HuH-7.5 (cell line): ENCODE data around the gene COA5.

ENCODE experiments used
- DNase-seq: peaks from one replicate; pipeline ENCODE4 v3.0.0; 2011; ENCODE audit warnings: low spot score

COA5 gene, protein sequence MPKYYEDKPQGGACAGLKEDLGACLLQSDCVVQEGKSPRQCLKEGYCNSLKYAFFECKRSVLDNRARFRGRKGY

GRCh38 chr2:98608116-98608961 is at the start of gene COA5, which contains the start of gene UNC50:
Gene COA5, minus strand, starts transcription at chr2:98608512. Its CDS starts 107 bp downstream, at chr2:98608405.
Gene UNC50, plus strand, starts transcription at chr2:98608589. Its CDS starts 1,171 bp downstream, at chr2:98609760.
- DNase-seq, result peak; percentile 95

DNA sequence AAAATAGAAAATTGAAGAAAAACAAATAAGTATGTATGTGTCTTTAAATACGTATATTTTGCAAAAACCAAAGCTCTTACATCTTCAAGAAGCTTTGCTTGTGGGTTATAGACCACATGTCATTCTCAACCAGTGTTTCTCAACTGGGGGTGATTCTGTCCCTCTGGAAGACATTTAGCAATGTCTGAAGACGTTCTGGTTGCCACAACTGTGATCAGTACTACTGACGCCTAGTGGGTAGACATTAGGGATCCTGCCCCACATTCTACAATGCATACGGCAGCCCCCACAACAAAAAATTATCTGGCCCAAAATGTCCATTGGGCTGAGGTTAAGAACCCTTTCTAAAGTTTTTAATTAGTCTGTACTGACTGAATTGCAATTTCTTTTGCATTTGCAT is 48.5 kb upstream of the COA5 start:
- DNase-seq, result no peak

- no peak for DNase-seq
Measured at GRCh38 chr2:98654699-98655495, 46.6 kb upstream of the COA5 start.

DNA sequence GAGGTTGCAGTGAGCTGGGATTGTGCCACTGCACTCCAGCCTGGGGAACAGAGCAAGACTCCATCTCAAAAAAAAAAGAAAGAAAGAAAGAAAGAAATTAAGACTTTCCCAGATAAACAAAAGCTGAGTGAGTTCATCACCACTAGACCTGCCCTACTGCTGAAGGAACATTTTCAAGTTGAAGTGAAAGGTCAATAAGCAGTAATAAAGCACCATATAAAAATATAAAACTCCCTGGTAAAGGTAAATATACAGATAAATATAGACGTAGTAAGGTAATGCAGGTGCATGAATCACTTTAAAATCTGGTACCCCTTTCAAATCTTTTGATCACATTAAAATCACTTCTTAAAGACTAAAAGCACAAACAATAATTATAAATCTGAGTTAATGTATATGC is 42.7 kb upstream of the COA5 start:
- no peak for DNase-seq

- DNase-seq, result no peak
Measured at GRCh38 chr2:98649992-98650375, 41.7 kb upstream of the COA5 start.

GRCh38 chr2:98649135-98649991 is 41.1 kb upstream of the COA5 start:
- peak; percentile 37 for DNase-seq

- DNase-seq, result no peak
Measured at GRCh38 chr2:98648451-98648850, 40.1 kb upstream of the COA5 start.

GRCh38 chr2:98647636-98648035 is 39.3 kb upstream of the COA5 start:
- DNase-seq, result no peak

DNA sequence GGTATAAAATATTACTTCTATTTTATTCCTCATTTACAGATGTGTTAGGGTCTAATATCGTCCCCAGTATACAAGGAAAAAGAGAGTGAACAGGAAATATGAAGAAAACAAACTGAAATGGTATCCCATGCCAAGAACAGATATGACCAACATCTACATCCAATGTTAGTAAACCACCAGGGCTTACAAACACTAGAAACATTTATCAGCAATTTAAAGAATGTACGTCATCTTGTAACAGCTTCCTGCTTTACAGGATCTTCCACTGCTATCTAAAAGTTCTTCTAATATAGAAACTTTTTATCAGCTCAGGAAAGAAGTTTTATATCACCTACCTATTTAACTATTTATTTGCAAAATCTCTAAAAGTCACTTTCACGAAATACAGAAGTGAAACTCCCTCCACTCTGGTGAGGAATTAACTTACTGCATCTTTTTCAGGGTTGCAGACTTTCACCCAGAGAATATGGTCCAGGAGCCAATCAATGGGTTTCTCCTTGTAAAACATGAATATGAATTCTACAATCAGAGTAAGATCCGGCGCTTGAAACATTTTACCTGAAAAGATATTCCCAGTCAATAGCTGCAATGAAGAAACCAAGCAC is 35.3 kb upstream of the COA5 start:
- no peak for DNase-seq

DNA sequence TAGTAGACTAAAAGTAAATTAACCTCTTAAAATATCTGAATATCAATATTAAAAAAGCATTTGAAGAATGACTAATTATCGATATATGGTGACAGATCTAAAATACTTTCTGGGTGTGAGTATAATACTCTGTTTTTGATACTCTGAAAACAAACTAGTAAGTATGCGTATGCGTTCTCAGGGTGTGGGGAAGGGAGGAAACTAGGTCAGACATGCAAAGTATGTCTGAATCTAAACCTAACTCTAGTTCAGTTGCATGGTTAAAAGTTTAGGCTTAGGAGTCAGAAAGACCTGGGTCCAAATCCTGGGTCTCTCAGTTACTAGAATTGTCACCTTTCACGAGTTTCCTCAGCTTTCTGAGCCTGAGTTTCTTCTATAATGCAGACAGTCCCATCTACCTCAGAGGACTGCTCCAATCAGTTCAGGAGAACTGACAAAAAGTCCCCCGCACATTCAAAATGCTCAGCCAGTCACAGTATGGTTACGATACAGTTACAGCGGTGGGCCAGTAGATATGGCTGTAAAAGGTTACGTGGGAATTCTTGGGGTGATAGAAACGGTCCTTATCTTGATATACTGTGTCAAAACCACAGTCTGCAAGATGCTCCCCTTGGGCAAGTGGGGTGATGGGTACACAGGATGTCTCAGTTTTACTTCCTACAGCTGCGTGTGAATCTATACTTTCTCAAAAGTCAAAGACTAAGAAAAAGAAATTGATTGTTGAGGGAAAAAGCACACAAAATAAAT is 29.3 kb upstream of the COA5 start:
- no peak for DNase-seq

- no peak for DNase-seq
Measured at GRCh38 chr2:98634406-98635092, 26.2 kb upstream of the COA5 start.

DNA sequence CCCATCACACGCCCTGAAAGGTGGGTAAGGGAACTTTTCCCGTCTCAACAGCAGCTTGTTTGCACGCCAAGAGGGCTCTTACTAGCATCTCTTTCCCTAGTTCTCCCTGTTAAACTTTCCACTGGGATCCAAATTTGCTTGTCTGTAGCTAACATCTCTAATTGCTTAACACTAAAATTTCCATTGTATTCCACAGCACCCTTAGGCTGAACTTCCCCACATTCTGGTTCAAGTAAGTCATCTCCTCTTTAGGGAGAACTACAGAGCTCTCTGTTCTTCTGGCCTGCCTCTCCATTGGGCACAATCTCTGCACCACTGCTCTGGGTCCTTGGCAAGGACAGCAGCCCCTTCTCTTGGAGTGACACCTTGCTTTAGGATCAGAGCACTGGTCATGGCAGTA is 24.0 kb upstream of the COA5 start:
- DNase-seq, result no peak

DNA sequence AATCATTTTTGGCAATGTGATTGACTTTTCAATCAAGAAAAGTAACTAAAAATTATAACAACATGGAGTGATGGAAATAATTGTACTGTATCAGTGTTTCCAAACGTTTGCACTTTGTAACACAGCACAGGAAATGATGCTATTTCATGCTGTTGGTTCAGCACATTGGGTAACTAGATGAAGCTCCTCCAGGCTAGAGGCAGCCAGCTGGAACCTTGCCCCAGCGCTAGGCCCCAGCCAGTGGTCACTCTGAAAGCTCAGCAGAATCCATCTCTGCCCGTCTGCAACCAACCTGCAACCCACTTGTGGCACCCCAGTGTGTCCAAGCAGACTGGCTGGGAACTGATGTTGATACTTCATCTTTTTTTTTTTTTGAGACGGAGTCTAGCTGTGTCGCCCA is 15.3 kb upstream of the COA5 start:
- no peak for DNase-seq

DNA sequence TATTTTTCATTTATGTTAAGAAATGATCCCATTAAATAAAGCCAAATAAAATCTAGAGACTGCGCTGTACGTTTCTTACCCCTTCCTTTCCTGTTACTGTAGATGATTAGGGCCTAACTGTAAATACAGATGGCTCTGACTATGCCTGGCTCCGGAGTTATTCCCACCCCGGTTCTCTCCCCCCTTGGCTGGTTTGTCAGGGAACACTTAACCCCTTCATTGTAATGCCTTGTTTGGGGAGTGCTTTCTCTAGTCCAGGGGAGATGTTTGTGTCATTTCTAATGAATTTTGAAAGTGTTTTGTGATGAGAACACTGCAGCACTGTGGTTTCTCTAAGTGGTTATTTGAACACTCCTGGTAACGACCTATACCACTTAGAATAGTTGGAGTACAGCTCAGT is 8.8 kb upstream of the COA5 start:
- DNase-seq, result no peak

- no peak for DNase-seq
Measured at GRCh38 chr2:98615481-98615880, 7.2 kb upstream of the COA5 start.

DNA sequence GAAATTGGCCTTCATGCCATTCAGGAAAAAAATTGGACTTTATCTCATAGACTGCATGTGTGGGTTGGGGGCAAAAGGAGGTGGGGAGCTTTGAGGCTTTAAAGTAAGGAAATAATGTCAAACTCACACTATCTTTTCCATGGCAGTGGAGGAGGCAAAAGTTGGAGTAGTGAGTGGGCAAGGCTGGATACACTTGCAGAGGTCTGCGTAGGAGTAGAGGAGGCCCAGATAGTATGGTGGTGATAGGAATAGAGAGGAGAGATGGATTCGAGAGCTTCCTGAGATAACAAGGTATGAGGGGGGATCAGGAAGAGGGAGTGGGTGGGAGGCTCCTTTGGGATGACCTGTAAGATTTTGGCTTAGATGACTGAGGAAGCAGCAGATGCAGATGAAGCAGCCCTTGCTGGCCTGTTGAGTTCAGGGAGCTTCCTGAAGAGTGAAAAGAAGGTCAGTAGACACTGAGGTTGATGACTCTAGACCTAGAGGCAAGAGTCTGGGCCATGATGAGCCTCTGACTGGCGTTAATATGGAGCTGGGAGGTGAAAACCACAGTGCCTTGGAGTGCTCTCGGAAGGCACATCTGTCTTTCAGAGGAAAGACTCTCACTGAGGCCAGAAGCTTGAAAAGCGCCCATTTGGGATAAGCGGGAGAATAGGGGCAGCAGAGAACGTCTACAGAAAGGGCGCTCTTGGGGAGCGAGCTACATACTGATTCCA is 5.9 kb upstream of the COA5 start:
- DNase-seq, result no peak

GRCh38 chr2:98608962-98609604 is 771 bp upstream of the COA5 start:
- DNase-seq, result peak; percentile 43

DNA sequence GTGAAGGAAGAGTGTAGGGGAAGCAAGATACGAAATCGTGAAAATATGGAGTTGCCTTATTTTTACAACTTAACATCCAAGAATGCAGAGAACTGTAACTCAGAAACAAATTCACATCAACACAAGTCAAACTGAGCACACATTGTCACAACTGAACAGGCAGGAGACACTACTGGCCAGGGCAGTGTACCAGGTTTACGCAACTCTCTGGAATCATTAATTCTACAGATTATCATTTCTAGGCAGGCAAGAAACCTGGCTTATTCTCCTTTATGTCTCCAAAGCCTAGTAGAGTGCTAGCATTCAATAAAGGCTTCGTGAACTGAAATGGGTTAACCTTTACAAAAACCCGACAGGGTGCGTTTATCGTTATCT is 584 bp downstream of the COA5 start:
- peak; percentile 56 for DNase-seq

GRCh38 chr2:98607104-98607503 is 1.2 kb downstream of the COA5 start:
- DNase-seq, result no peak
